ENCODE results near the gene SNRNP48.

Gene SNRNP48

GRCh38 chr6:7640607-7641577 is 50.9 kb downstream of the SNRNP48 start:
- DNase-seq (ENCODE audit: low spot score): no peak

GRCh38 chr6:7642791-7643190 is 52.8 kb downstream of the SNRNP48 start:
- no peak for DNase-seq (ENCODE audit: low spot score)

- no peak for DNase-seq (ENCODE audit: low spot score)
Observed at GRCh38 chr6:7644417-7644816, 54.4 kb downstream of the SNRNP48 start.

- DNase-seq (ENCODE audit: low spot score): no peak
Observed at GRCh38 chr6:7646394-7646793, 56.4 kb downstream of the SNRNP48 start.

- DNase-seq (ENCODE audit: low spot score): peak; percentile 26
Observed at GRCh38 chr6:7647504-7647903, 57.5 kb downstream of the SNRNP48 start.

GRCh38 chr6:7649037-7649810 is 59.2 kb downstream of the SNRNP48 start:
- DNase-seq (ENCODE audit: low spot score): no peak

GRCh38 chr6:7650878-7651277 is 60.9 kb downstream of the SNRNP48 start:
- no peak for DNase-seq (ENCODE audit: low spot score)

GRCh38 chr6:7652957-7653356 is 63.0 kb downstream of the SNRNP48 start:
- no peak for DNase-seq (ENCODE audit: low spot score)

GRCh38 chr6:7656355-7656754 is 66.4 kb downstream of the SNRNP48 start:
- DNase-seq (ENCODE audit: low spot score): no peak

GRCh38 chr6:7658543-7658942 is 68.5 kb downstream of the SNRNP48 start:
- DNase-seq (ENCODE audit: low spot score): no peak

GRCh38 chr6:7661364-7661763 is 71.4 kb downstream of the SNRNP48 start:
- DNase-seq (ENCODE audit: low spot score): no peak
